GM12874 (cell line): Measurements from ENCODE around the gene KDM2A.

Experiments
- CTCF ChIP-seq: IDR thresholded peaks from 2 replicates; pipeline ENCODE4 v1.5.1; 2011; ENCODE audit warnings: low read depth, mild to moderate bottlenecking, control low read depth, low read length, moderate library complexity; ENCODE audit not compliant: insufficient read depth

The KDM2A gene

GRCh38 chr11:67245046-67245445, 126.0 kb downstream of the KDM2A start:
- no peak for TF ChIP-seq CTCF

GRCh38 chr11:67247946-67248550, 129.0 kb downstream of the KDM2A start:
- no peak for TF ChIP-seq CTCF

GRCh38 chr11:67248653-67249052, 129.6 kb downstream of the KDM2A start:
- no peak for TF ChIP-seq CTCF

GRCh38 chr11:67250059-67251043, 131.3 kb downstream of the KDM2A start:
- TF ChIP-seq CTCF: no peak

- TF ChIP-seq CTCF: no peak
Measured at GRCh38 chr11:67251841-67252240, 132.8 kb downstream of the KDM2A start.

- TF ChIP-seq CTCF: peak; percentile 48
Measured at GRCh38 chr11:67252831-67253239, 133.8 kb downstream of the KDM2A start.

- no peak for TF ChIP-seq CTCF
Measured at GRCh38 chr11:67253872-67254624, 135.0 kb downstream of the KDM2A start.
